ENCODE data around the gene CDCA4. TPM values are rescaled to one million over a fixed set of nuclear protein-coding genes. Genes with fewer than 3 reads are reported as not detected.
"Not testable (repeated sequence)": the region's sequence is repeated elsewhere in the genome, so short reads cannot be mapped to it uniquely, and the experiment has no call there.

CDCA4 gene
- total RNA-seq, 1 donor from 2014 or later = 23.6 TPM

- DNase-seq = not testable (repeated sequence)
Observed at GRCh38 chr14:105033412-105033900, 12.6 kb upstream of the CDCA4 start.

GRCh38 chr14:105032451-105032901 is 11.6 kb upstream of the CDCA4 start:
- not testable (repeated sequence) for DNase-seq

- no peak for DNase-seq
Observed at GRCh38 chr14:105030836-105031396, 10.0 kb upstream of the CDCA4 start.

- no peak for DNase-seq
Observed at GRCh38 chr14:105030194-105030593, 9.3 kb upstream of the CDCA4 start.

- no peak for DNase-seq
Observed at GRCh38 chr14:105029402-105029801, 8.5 kb upstream of the CDCA4 start.

- no peak for DNase-seq
Observed at GRCh38 chr14:105028251-105028927, 7.5 kb upstream of the CDCA4 start.

GRCh38 chr14:105027718-105028117 is 6.8 kb upstream of the CDCA4 start:
- DNase-seq = not testable (repeated sequence)

GRCh38 chr14:105026802-105027563 is 6.1 kb upstream of the CDCA4 start:
- no peak for DNase-seq

- DNase-seq = no peak
Observed at GRCh38 chr14:105026033-105026785, 5.3 kb upstream of the CDCA4 start.

- no peak for DNase-seq
Observed at GRCh38 chr14:105025429-105025828, 4.5 kb upstream of the CDCA4 start.

GRCh38 chr14:105023791-105024480 is 3.1 kb upstream of the CDCA4 start:
- DNase-seq = no peak

GRCh38 chr14:105023144-105023543 is 2.3 kb upstream of the CDCA4 start:
- no peak for DNase-seq

GRCh38 chr14:105022276-105022670 is 1.4 kb upstream of the CDCA4 start:
- DNase-seq = no peak

GRCh38 chr14:105021656-105022275 is 883 bp upstream of the CDCA4 start:
- peak; percentile 73 for DNase-seq

- no peak for DNase-seq
Observed at GRCh38 chr14:105019861-105020814, 745 bp downstream of the CDCA4 start.

- DNase-seq = no peak
Observed at GRCh38 chr14:105018414-105018813, 2.5 kb downstream of the CDCA4 start.

GRCh38 chr14:105015905-105016304 is 5.0 kb downstream of the CDCA4 start:
- DNase-seq = no peak

GRCh38 chr14:105015242-105015641 is 5.6 kb downstream of the CDCA4 start:
- no peak for DNase-seq

- no peak for DNase-seq
Observed at GRCh38 chr14:105014631-105015030, 6.3 kb downstream of the CDCA4 start.

GRCh38 chr14:105014032-105014431 is 6.9 kb downstream of the CDCA4 start:
- DNase-seq = no peak
